GM08714 (cell line): ENCODE results near the gene CD70.
"Not testable (repeated sequence)": the region's sequence is repeated elsewhere in the genome, so short reads cannot be mapped to it uniquely, and the experiment has no call there.

Experiments used
- H3K4me3 ChIP-seq: fragments of 200-500 bp; sonication (Bioruptor generic); 2 replicates; pipeline ENCODE4 v1.5.1; 2014; ENCODE audit warnings: mild to moderate bottlenecking, low read length, inconsistent platforms
- ZNF274 ChIP-seq: IDR thresholded peaks from 2 replicates; pipeline ENCODE4 v1.6.1; 2012; ENCODE audit warnings: mild to moderate bottlenecking, low read depth, low read length

CD70 gene, protein sequence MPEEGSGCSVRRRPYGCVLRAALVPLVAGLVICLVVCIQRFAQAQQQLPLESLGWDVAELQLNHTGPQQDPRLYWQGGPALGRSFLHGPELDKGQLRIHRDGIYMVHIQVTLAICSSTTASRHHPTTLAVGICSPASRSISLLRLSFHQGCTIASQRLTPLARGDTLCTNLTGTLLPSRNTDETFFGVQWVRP

DNA sequence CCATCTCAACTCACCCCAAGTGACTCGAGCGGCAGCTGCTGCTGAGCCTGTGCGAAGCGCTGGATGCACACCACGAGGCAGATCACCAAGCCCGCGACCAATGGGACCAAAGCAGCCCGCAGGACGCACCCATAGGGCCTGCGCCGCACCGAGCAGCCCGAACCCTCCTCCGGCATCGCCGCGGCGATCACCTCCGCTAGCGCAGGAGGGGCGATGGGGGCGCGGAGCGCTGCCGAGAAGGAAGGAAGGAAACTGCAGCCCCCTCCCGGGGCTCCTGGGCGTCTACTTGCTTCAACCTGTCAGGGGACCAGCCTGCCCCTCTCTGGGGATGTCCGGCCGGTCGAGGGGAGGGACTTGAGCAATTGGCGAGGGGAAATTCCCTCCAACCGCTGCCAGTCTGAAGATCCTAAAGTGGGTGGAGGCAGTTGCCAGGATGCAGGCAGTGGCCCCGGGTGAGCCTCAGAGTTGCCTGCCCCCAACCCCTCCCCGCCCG is at the start of gene CD70:
Gene CD70 (minus strand): TSS at position 324 of the 493 bp plus-strand sequence. CDS start 148 bp downstream, at position 176.
- peak within 1 kb of the TSS; percentile 97 for H3K4me3 ChIP-seq

DNA sequence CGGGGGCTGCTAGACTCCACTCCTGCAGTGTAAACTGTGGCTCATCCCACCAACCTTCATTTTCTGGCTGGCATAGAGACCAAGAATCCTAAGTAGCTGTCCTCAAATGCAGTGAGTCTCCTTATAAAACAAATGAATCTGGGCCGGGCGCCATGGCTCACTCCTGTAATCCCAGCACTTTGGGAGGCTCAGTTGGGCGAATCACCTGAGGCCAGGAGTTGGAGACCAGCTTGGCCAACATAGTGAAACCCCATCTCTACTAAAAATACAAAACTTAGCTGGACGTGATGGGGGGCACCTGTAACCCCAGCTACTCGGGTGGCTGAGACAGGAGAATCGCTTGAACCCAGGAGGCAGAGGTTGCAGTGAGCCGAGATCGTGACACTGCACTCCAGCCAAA is 49.4 kb upstream of the CD70 start:
- not testable (repeated sequence) for H3K4me3 ChIP-seq

More for the DNA sequence above, at the start of gene CD70:
- no peak for TF ChIP-seq ZNF274

DNA sequence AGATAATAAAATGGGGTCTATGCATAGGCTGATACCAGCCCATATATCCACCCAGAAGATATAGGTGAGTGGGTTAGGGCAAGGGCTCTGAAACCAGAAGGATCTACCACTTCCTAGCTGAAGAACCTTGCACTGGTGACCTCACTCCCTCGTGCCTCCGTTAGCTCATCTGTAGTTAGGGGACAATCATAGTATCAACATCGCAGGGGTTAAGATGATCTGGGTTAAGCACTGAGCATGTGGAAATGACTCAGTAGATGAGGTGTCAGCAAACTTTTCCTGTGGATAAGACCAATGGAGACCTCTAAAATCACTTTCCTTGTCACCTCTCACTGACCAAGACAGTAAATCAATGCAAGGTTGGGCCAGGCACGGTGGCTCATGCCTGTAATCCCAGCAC is 48.5 kb upstream of the CD70 start:
- no peak for TF ChIP-seq ZNF274
- no peak overlapping the region for H3K4me3 ChIP-seq

DNA sequence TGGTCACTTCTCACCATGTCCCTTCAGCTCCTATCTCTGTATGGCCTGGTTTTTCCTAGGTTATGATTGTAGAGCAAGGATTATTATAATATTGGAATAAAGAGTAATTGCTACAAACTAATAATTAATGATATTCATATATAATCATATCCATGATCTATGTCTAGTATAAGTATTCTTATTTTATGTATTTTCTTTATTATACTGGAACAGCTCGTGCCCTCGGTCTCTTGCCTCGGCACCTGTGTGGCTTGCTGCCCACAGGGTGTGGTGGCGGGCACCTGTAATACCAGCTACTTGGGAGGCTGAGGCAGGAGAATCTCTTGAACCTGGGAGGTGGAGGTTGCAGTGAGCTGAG is 42.5 kb upstream of the CD70 start:
- not testable (repeated sequence) for H3K4me3 ChIP-seq

DNA sequence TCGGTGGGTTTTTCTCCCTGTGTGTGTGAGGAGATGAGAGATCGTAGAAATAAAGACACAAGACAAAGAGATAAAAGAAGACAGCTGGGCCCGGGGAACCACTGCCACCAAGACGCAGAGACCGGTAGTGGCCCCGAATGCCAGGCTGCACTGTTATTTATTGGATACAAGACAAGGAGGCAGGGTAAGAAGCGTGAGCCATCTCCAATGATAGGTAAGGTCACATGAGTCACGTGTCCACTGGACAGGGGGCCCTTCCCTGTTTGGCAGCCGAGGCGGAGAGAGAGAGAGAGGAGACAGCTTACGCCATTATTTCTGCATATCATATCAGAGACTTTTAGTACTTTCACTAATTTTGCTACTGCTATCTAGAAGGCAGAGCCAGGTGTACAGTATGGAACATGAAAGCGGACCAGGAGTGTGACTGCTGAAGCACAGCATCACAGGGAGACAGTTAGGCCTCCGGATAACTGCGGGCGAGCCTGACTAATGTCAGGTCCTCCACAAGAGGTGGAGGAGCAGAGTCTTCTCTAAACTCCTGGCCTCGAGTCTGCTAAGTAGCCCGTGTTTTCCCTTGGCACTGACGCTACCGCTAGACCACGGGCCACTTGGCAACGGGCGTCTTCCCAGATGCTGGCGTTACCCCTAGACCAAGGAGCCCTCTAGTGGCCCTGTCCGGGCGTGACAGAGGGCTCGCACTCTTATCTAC is 42.0 kb upstream of the CD70 start:
- H3K4me3 ChIP-seq: not testable (repeated sequence)

DNA sequence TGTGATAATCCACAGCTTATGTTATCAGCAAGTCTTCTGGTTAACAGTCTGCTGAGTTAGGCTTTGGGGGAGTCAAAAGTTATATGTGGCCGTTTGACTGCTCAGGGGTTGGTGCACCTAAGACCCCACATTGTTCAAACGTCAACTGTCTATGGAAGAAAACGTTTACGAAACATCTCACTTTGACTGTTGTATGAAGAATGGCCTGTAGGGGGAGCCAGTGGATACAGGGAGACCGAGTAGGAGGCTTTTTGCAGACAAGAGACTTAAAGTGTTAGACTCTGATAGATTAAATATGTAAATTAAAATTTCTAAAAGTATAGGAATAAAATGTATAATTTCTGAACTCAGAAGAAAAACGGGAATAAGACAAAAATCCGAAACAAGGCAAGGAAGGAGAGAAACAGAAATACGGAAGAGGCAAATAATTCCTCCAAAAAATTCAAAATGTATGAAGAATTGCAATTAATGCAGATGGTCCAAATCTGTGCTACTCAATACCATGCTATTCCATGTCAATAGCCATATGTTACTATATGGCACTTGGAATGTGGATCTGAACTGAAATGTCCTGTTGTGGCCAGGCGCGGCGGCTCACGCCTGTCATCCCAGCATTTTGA is 41.2 kb upstream of the CD70 start:
- H3K4me3 ChIP-seq: no peak overlapping the region
- no peak for TF ChIP-seq ZNF274

DNA sequence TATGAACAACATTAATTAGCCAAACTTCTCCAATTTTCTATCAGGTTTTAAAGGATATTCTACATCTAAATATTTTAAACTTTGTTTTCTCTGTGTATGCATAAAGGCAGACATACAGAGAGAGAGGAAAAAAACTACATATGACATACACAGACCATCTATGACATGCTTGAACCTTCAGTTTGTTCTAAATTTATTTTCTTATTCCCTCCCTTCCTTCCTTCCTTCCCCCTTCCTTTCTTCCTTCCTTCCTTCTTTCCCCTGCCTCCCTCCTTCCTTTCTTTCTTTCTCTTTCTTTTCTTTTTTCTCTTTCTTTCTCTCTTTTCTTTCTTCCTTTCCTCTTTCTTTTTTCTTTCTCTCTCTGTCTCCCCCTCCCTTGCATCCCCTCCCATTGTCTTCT is 35.8 kb upstream of the CD70 start:
- no peak for TF ChIP-seq ZNF274

DNA sequence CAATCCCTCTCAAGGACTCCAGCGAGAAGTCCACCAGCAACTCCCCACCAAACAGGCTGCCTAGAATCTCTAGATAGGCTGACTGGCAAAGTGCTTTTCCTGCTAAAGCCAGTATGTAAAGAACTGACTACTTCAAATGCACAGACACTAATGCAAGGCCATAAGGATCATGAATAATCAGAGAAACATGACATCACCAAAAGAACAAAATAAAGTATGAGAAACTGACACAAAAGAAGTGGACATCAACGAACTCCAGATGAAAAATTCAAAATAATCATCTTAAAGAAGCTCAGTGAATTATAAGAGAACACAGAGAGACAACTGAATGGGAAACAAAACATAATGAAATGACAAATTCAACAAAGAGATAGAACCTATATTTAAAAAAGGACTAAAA is 26.4 kb upstream of the CD70 start:
- no peak overlapping the region for H3K4me3 ChIP-seq
- no peak for TF ChIP-seq ZNF274

More for the DNA sequence above, 35.8 kb upstream of the CD70 start:
- no peak overlapping the region for H3K4me3 ChIP-seq

DNA sequence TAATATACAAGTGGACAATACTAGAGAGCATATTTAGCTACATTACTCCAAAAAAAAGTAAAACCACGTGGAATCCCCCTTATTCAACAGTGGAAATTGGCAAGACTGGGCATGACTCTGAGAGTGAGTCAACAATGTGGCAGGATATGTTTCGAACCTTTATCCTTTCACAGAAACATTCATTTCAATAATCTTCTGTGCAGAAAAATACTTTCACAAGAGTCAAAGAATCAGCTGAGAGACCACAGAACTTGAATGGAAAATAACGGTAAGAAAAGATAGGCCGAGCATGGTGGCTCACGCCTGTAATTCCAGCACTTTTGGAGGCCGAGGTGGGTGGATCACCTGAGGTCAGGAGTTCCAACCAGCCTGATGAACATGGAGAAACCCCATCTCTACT is 25.1 kb upstream of the CD70 start:
- H3K4me3 ChIP-seq: no peak overlapping the region

DNA sequence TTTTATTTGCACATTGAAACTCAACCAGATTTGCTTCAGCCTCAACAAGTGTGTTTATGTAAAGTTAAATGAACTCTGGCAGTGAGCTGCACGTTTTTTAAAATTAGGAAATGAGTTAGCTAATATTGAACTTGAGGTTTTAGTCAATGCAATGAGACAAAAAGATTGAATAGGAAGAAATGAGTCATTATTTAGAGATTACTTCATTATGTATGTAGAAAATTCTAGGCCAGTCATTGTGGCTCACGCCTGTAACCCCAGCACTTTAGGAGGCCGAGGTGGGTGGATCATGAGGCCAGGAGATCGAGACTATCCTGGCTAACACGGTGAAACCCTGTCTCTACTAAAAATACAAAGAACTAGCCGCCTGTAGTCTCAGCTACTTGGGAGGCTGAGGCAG is 22.8 kb upstream of the CD70 start:
- no peak overlapping the region for H3K4me3 ChIP-seq
- no peak for TF ChIP-seq ZNF274

More for the DNA sequence above, 25.1 kb upstream of the CD70 start:
- TF ChIP-seq ZNF274: no peak

DNA sequence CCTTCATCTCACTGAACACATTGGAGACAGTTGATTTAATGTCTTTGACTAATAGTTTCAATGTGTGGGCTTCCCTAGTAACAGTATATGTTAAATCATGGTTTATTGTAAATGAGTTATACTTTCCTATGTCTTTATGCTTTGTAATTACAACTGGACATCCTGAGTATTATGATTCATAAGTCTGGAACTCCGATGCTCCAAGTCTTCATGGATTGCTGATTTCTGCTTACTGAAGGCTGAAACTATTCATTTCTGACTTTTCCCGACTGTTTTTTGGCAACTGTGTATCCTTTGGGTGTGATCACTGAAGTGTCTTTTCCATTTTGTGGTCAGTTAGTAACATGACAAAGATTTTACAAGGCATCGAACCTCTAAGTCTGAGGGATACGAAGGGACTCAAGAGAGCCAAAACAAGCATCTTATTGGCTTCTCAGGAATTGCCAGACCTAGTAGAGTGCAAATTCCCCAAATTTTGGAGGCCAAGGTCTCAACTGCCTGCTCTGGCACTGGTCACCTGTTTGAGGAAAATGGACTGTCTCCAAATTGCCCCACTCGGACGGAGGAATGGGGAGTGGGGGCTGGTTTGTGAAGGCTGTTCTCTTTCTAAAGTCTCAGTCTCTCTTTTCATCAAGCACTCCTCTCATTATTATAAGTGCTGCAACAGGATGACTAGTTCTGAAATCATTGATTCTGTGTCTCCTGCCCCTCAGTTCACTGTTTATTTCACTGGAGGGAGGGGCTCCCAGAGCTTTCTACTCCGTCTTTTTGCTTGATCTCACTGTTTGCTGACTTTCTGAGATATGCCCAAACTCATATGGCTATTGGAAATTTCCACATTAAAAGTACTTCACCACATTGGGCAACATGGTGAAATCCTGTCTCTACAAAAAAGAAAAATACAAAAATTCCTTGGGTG is 20.2 kb upstream of the CD70 start:
- TF ChIP-seq ZNF274: no peak
- H3K4me3 ChIP-seq: no peak overlapping the region

DNA sequence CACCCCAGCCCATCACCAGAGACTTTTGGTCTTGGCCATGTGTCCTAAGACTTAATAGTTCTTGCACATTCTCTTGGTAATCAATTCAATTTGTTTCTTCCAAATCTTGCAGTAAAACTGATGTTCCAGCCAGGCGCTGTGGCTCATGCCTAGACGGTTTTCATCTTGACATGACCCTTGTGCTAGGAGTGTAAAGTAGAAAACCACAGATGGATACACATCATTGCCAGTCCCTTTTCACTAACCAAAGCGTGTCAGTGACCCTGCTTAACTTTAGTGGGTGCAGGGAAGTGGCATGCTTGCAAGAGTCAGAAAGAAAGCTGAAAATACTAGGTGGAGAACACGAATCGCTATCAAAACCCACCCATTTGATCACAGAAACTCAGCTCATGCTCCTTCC is 18.0 kb upstream of the CD70 start:
- peak overlapping the region; percentile 15; the same call in 1 of the 2 replicates for H3K4me3 ChIP-seq
- TF ChIP-seq ZNF274: no peak

DNA sequence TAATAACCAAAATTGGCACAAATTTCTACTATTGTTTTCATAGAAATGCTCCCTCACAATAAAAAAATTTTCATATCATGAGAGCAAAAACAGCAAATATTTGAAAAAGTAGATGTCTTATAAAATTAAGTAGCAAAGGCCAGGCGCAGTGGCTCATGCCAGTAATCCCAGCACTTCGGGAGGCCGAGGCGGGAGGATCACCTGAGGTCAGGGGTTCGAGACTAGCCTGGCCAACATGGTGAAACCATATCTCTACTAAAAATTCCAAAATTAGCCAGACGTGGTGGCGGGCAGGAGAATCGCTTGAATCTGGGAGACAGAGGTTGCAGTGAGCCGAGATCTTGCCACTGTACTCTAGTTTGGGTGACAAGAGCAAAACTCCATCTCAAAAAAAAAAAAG is 17.2 kb upstream of the CD70 start:
- not testable (repeated sequence) for H3K4me3 ChIP-seq

DNA sequence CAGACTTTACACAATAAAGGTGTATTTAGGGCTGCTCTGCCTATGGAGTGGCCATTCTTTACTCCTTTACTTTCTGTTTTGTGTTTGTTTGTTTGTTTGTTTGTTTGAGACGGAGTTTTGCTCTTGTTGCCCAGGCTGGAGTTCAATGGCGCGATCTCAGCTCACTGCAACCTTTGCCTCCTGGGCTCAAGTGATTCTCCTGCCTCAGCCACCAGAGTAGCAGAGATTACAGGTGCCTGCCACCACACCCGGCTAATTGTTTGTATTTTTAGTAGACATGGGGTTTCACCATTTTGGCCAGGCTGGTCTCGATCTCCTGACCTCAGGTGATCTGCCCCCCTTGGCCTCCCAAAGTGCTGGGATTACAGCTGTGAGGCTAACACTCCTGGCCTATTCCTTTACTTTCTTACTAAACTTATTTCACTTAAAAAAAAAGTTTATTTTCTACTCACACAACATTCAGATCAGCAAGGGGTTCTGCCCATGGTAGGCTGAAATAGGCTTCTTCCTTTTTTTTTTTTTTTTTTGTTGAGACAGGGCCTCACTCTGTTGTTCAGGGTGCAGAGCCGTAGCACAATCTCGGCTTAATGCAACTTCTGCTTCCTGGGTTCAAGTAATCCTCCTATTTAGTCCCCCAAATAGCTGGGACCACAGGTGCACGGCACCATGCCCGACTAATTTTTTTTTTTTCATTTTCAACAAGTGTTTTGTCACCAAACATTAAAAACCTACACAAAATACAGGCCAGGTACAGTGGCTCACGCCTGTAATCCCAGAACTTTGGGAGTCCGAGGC is 15.5 kb upstream of the CD70 start:
- H3K4me3 ChIP-seq: not testable (repeated sequence)
